Right lobe of liver (tissue), 6 donors: Measurements from ENCODE around the gene G0S2. TPM values are rescaled to one million over a fixed set of nuclear protein-coding genes. Genes with fewer than 3 reads are reported as not detected.

Experiments used
- ATAC-seq, 4 donors: fragments of 200-7000 bp; cut with Tn5 transposase; one replicate each; pipeline ENCODE4 v1.9.1; 2020; ENCODE audit warnings: mild to moderate bottlenecking in 4 of 4, moderate library complexity in 4 of 4
- DNase-seq, 3 donors: peaks; one replicate each; pipeline ENCODE4 v3.0.0-alpha.2; 2020
- H3K27ac ChIP-seq, 3 donors: fragments of 200-600 bp; one replicate each; pipeline ENCODE4 v1.8.0; 2022
- H3K27me3 ChIP-seq, 2 donors: fragments of 200-600 bp; one replicate each; pipeline ENCODE4 v1.8.0; 2022
- H3K36me3 ChIP-seq, 4 donors: fragments of 200-600 bp; sonication (generic) in 1 of 4; one replicate each; pipeline versions ENCODE4 v1.5.1 to v1.8.0; 2017 to 2022; ENCODE audit warnings: control low read depth in 1 of 4
- H3K4me1 ChIP-seq, 4 donors: fragments of 200-600 bp; sonication (generic) in 1 of 4; one replicate each; pipeline versions ENCODE4 v1.5.1 to v1.8.0; 2017 to 2022; ENCODE audit warnings: control low read depth in 1 of 4
- H3K4me3 ChIP-seq, 3 donors: fragments of 200-600 bp; one replicate each; pipeline ENCODE4 v1.8.0; 2022
- H3K9me3 ChIP-seq, 4 donors: fragments of 200-600 bp; sonication (generic) in 1 of 4; one replicate each; pipeline versions ENCODE4 v1.5.1 to v1.8.0; 2017 to 2022; ENCODE audit warnings: control low read depth in 1 of 4
- CTCF ChIP-seq, 4 donors: fragments of 200-600 bp in 3 of 4; fragments of 450-650 bp in 1 of 4; IDR thresholded peaks; one replicate each; pipeline versions ENCODE4 v1.5.1 to v1.8.0; 2016 to 2022; ENCODE audit warnings: antibody characterized with exemption in 4 of 4, mild to moderate bottlenecking in 2 of 4
- POLR2A ChIP-seq: fragments of 450-650 bp; IDR thresholded peaks from one replicate; pipeline ENCODE4 v1.6.1; 2017; ENCODE audit warnings: antibody characterized with exemption, mild to moderate bottlenecking
- WGBS: methylation state at CpG from one replicate; pipeline ENCODE4 v1.1.6; 2018; ENCODE audit warnings: low coverage, low lambda C conversion rate; ENCODE audit not compliant: insufficient coverage; ENCODE audit errors: missing lambda C conversion rate; 5-methylcytosine and 5-hydroxymethylcytosine counted together
- intact Hi-C, 2 donors: fragments of 100-400 bp; cut with DNase I; formaldehyde crosslinking; loops; one replicate each; pipeline versions ENCODE4 v1.11.2 to v1.14.1; 2022
- total RNA-seq, 6 experiments: library from RNA; depleted of rRNA in 2 of 6; stranded (reverse); fragments of >200 nt in 2 of 6; fragmentation: NEBNext Ultra II Directional in 3 of 6; extraction: Animal tissue kit (Norgen Biotek cat#: 25700) in 3 of 6; gene quantifications; one replicate each; pipeline versions ENCODE4 v1.1.0 to v1.2.4, GENCODE V29; 2016 to 2023
- donor health status: DM: no; HTN: yes; CAD: no.
- donor health status: DM: no; HTN: no; CAD: no.
- donor health status: DM: no; HTN: no; CAD: no.
- donor health status: DM: no; HTN: yes; CAD: no.
- donor health status: DM: no; HTN: yes; CAD: no.

The G0S2 gene
- total RNA-seq, 6 experiments from 2014 or later: 36.9 to 749 (median 247) TPM

GRCh38 chr1:209633335-209633997 is 41.7 kb upstream of the G0S2 start:
- intact Hi-C loops: no loop called here
- Histone ChIP-seq H3K4me1 (peaks cover 0 to 17% (median 4%) of the 10 kb centered on the region in 4 donors), H3K4me3 (no peak overlapping the region), H3K9me3 (no peaks in the 10 kb centered on the region), H3K36me3 (no peaks in the 10 kb centered on the region), H3K27me3 (no peaks in the 10 kb centered on the region), H3K27ac (no peak overlapping the region)
- no peak for DNase-seq
- ATAC-seq: no peak
- no peak for TF ChIP-seq POLR2A
- no peak for TF ChIP-seq CTCF (IDR thresholded peaks at IDR 0.05)
- WGBS: 77% methylated on average over 5 of the region's 6 CpGs

- Histone ChIP-seq H3K36me3 (no peaks in the 10 kb centered on the region), H3K4me1 (peaks cover 0 to 13% (median 4%) of the 10 kb centered on the region in 4 donors), H3K9me3 (no peaks in the 10 kb centered on the region), H3K27me3 (no peaks in the 10 kb centered on the region), H3K4me3 (no peak overlapping the region), H3K27ac (no peak overlapping the region)
- DNase-seq: no peak
- ATAC-seq: no peak
- 73% methylated on average over 4 of the region's 20 CpGs for WGBS
- TF ChIP-seq POLR2A (no peak), CTCF (IDR thresholded peaks at IDR 0.05) (no peak)
- intact Hi-C loops: no loop called here
Measured at GRCh38 chr1:209634005-209634737, 41.0 kb upstream of the G0S2 start.

- 79% methylated on average over 5 of the region's 5 CpGs for WGBS
Measured at GRCh38 chr1:209635850-209636249, 39.4 kb upstream of the G0S2 start.

GRCh38 chr1:209641832-209642172 is 33.4 kb upstream of the G0S2 start:
- H3K27ac ChIP-seq: peak overlapping the region in 1 of 3 donors; percentile 34
- peak; percentile 65 to 82 (median 78) for ATAC-seq
- no peak for TF ChIP-seq CTCF (IDR thresholded peaks at IDR 0.05)
- TF ChIP-seq POLR2A: no peak
- no peaks in the 10 kb centered on the region for H3K9me3 ChIP-seq
- H3K36me3 ChIP-seq: no peaks in the 10 kb centered on the region
- peak in 1 of 3 donors; percentile 66 for DNase-seq
- WGBS: 29% methylated on average over 5 of the region's 5 CpGs
- intact Hi-C loops: no loop called here
- H3K27me3 ChIP-seq: no peaks in the 10 kb centered on the region
- peaks cover 0 to 21% (median 7%) of the 10 kb centered on the region in 4 donors for H3K4me1 ChIP-seq
- no peak overlapping the region for H3K4me3 ChIP-seq

More at GRCh38 chr1:209635850-209636249, 39.4 kb upstream of the G0S2 start:
- Histone ChIP-seq H3K4me1 (peaks cover 0 to 4% (median 1%) of the 10 kb centered on the region in 4 donors), H3K27me3 (no peaks in the 10 kb centered on the region), H3K4me3 (no peak overlapping the region), H3K9me3 (no peaks in the 10 kb centered on the region), H3K27ac (no peak overlapping the region), H3K36me3 (no peaks in the 10 kb centered on the region)
- no peak for TF ChIP-seq CTCF (IDR thresholded peaks at IDR 0.05)
- no peak for TF ChIP-seq POLR2A
- DNase-seq (no peak), ATAC-seq (no peak)
- intact Hi-C loops: no loop called here
